K562 (cell line): ENCODE results near the gene CRIM1. TPM values are rescaled to one million over a fixed set of nuclear protein-coding genes. Genes with fewer than 3 reads are reported as not detected.

ENCODE experiments used
- ATAC-seq: fragments of 200-7000 bp; cut with Tn5 transposase; 3 replicates; pipeline ENCODE4 v1.9.1; 2020; ENCODE audit warnings: moderate library complexity
- BruUV-seq: library from RNA; stranded (reverse); fragments of 400-500 nt; replicated peaks from 2 replicates; lab custom pipeline; 2021; lab: Mats Ljungman, UMichigan
- CTCF ChIA-PET: fragments of 300-600 bp; formaldehyde crosslinking; extraction: SDS; loops from one replicate; lab custom pipeline; 2021; ENCODE audit warnings: low intra/inter-chr PET ratio; lab: Yijun Ruan, JAX
- POLR2A ChIA-PET: fragments of 300-600, 350-650 bp; sonication (Branson Sonifier 250); formaldehyde crosslinking; extraction: SDS; loops from one replicate; lab custom pipeline; 2021; ENCODE audit warnings: antibody characterized with exemption, inconsistent platforms; lab: Yijun Ruan, JAX
- DNase-seq, 4 experiments: peaks; one replicate each; pipeline versions ENCODE4 v3.0.0 to v3.0.0-alpha.2; 2011 to 2018; ENCODE audit warnings: low spot score in 3 of 4, mixed read lengths in 3 of 4; ENCODE audit errors: extremely low read depth in 1 of 4
- FAIRE-seq: peaks from 2 replicates; lab custom pipeline; 2011; peaks lifted over from hg19 to GRCh38; lab: Jason Lieb, UNC
- H2AFZ ChIP-seq: 2 replicates; pipeline ENCODE4 v1.6.0; 2011; ENCODE audit warnings: low read depth, low read length, control low read depth, inconsistent platforms
- H3K27ac ChIP-seq: fragments of 200-600 bp; 3 replicates; pipeline ENCODE4 v1.8.0; 2011; ENCODE audit warnings: low read depth, mild to moderate bottlenecking, control low read depth, inconsistent platforms, low read length, moderate library complexity, mixed read lengths; ENCODE audit errors: extremely low read depth
- H3K27me3 ChIP-seq, 2 experiments: fragments of 300-600 bp in 1 of 2; 2 replicates in 1 of 2; 3 replicates in 1 of 2; pipeline versions ENCODE4 v1.6.0 to v1.8.0; 2011; ENCODE audit warnings: inconsistent platforms in 2 of 2, low read length in 2 of 2, mild to moderate bottlenecking in 1 of 2, mixed read lengths in 1 of 2, moderate library complexity in 1 of 2; ENCODE audit not compliant: control insufficient read depth in 2 of 2, insufficient read depth in 2 of 2
- H3K36me3 ChIP-seq: fragments of 300-600 bp; 3 replicates; pipeline ENCODE4 v1.8.0; 2011; ENCODE audit warnings: mild to moderate bottlenecking, low read length, inconsistent platforms; ENCODE audit not compliant: control insufficient read depth, insufficient read depth
- H3K4me1 ChIP-seq, 2 experiments: fragments of 200-600 bp in 1 of 2; replicated peaks in 1 of 2; 2 replicates in 1 of 2; 3 replicates in 1 of 2; pipeline versions ENCODE4 v1.5.1 to v1.8.0; 2011; ENCODE audit warnings: inconsistent platforms in 2 of 2, low read length in 2 of 2, mild to moderate bottlenecking in 1 of 2, mixed read lengths in 1 of 2, moderate library complexity in 1 of 2; ENCODE audit not compliant: control insufficient read depth in 2 of 2, insufficient read depth in 2 of 2
- H3K4me2 ChIP-seq: 2 replicates; pipeline ENCODE4 v1.6.1; 2011; ENCODE audit warnings: low read length, control low read depth, inconsistent platforms, mixed read lengths; ENCODE audit not compliant: insufficient read depth
- H3K4me3 ChIP-seq: fragments of 200-600 bp; sonication (generic), shearing (Covaris generic); 2 replicates; pipeline ENCODE4 v1.5.1; 2016; ENCODE audit warnings: control low read depth, inconsistent platforms
- H3K79me2 ChIP-seq: fragments of 200-600 bp; 3 replicates; pipeline ENCODE4 v1.8.0; 2011; ENCODE audit warnings: low read length, inconsistent platforms; ENCODE audit not compliant: control insufficient read depth, insufficient read depth
- H3K9ac ChIP-seq, 2 experiments: 2 replicates each; pipeline versions ENCODE4 v1.6.0 to v1.6.1; 2011; ENCODE audit warnings: low read depth in 2 of 2, low read length in 2 of 2, control low read depth in 1 of 2, inconsistent platforms in 1 of 2, mild to moderate bottlenecking in 1 of 2, mixed read lengths in 1 of 2; ENCODE audit not compliant: insufficient read depth in 1 of 2
- H3K9me1 ChIP-seq: one replicate; pipeline ENCODE4 v1.6.0; 2011; ENCODE audit warnings: inconsistent platforms, mild to moderate bottlenecking, low read length, moderate library complexity; ENCODE audit not compliant: control insufficient read depth, insufficient read depth
- H3K9me3 ChIP-seq: replicated peaks from 2 replicates; pipeline ENCODE4 v1.5.1; 2011; ENCODE audit warnings: low read depth, low read length, inconsistent platforms; ENCODE audit not compliant: control insufficient read depth, insufficient read depth
- H4K20me1 ChIP-seq: replicated peaks from 2 replicates; pipeline ENCODE4 v1.6.1; 2011; ENCODE audit warnings: low read length, inconsistent platforms, mixed read lengths; ENCODE audit not compliant: control insufficient read depth, insufficient read depth
- CEBPB ChIP-seq: fragments of 450-650 bp; IDR thresholded peaks from 2 replicates; pipeline ENCODE4 v1.6.1; 2016; ENCODE audit warnings: missing genetic modification characterization, missing compliant biosample characterization
- GABPB2 ChIP-seq: fragments of 250-450 bp; sonication (Bioruptor Pico); conservative IDR thresholded peaks from 2 replicates; pipeline ENCODE4 v1.5.1; 2021; ENCODE audit warnings: mild to moderate bottlenecking
- HNRNPH1 ChIP-seq: fragments of 200-400 bp; formaldehyde crosslinking; optimal IDR thresholded peaks from 2 replicates; pipeline ENCODE3; 2017; ENCODE audit warnings: low read depth, mild to moderate bottlenecking, low read length, moderate library complexity
- NFRKB ChIP-seq: fragments of 450-650 bp; IDR thresholded peaks from 2 replicates; pipeline ENCODE4 v1.6.1; 2016; ENCODE audit warnings: low read depth
- PTRF ChIP-seq: fragments of 450-650 bp; IDR thresholded peaks from 2 replicates; pipeline ENCODE4 v1.6.1; 2016; ENCODE audit warnings: mild to moderate bottlenecking, missing genetic modification characterization, missing compliant biosample characterization
- SAP30 ChIP-seq: fragments of 200-600 bp; sonication (generic); IDR thresholded peaks from 2 replicates; pipeline ENCODE4 v1.6.1; 2012; ENCODE audit warnings: borderline replicate concordance, low read depth, mild to moderate bottlenecking, moderate library complexity, low read length, control low read depth, inconsistent platforms; ENCODE audit not compliant: insufficient read depth, poor library complexity, severe bottlenecking
- ZBTB2 ChIP-seq: fragments of 450-650 bp; IDR thresholded peaks from 2 replicates; pipeline ENCODE4 v1.6.1; 2016; ENCODE audit warnings: antibody characterized with exemption
- WGBS: fragments of 100-300 bp; shearing (Covaris generic); methylation state at CpG from one replicate; pipeline ENCODE4 v1.1.6; 2016; ENCODE audit warnings: low coverage, mixed read lengths; ENCODE audit not compliant: insufficient coverage; ENCODE audit errors: missing lambda C conversion rate; 5-methylcytosine and 5-hydroxymethylcytosine counted together
- in situ Hi-C: fragments of 300-500 bp; cut with MboI; formaldehyde crosslinking; loops from 4 replicates; pipeline ENCODE4 v1.15.0; 2018; ENCODE audit warnings: inconsistent platforms, mixed read lengths
- intact Hi-C: fragments of 100-400 bp; cut with micrococcal nuclease; formaldehyde crosslinking; loops from 2 replicates; pipeline ENCODE4 v1.14.2; 2022
- polyA plus RNA-seq, 8 experiments: library from polyadenylated mRNA; depleted of rRNA in 4 of 8; stranded (reverse) in 5 of 8; unstranded in 3 of 8; fragments of >200 nt; fragmentation: Nextera tagmentation in 2 of 8; fragmentation: Illumina TruSeq in 1 of 8; extraction: Ambion mirVana in 2 of 8; extraction: Trizol in 1 of 8; gene quantifications; 2 replicates each; pipeline versions ENCODE4 v1.2.1 to v1.2.3, GENCODE V29; 2011 to 2014; ENCODE audit warnings: inconsistent platforms in 1 of 8, missing spikeins in 1 of 8
- total RNA-seq, 7 experiments: library from RNA; depleted of rRNA in 6 of 7; stranded (reverse); fragments of >200 nt in 6 of 7; fragmentation: Illumina TruSeq in 2 of 7; extraction: Trizol in 2 of 7; gene quantifications; 2 replicates each; pipeline versions ENCODE4 v1.2.1 to v1.2.3, GENCODE V29; 2011 to 2021; ENCODE audit warnings: low replicate concordance in 1 of 7

CRIM1 gene
- total and polyA plus RNA-seq, 9 of the 15 experiments (the other 6 are each of a cell fraction or from before 2014, with no cell fraction given), result 0.01 to 0.36 (median 0.06) TPM; not detected in 1

DNA sequence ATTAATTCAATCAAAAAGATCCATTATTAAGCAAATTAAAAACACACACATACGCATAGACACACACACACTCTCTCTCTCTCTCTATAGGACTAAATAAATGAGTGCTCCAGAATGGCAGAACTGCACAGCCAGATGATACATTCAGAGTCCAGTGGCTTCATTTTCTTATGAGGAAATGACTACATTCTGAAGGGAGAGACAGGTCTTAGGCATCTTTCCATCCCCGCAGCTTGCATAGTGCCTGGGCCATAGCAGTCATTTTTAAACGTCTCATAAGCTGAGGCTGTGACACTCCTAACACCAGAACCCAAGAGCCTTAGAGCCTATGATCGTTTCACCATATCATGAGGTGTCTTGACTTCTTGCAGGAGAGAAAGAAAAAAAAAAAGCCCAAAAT lies 211.3 kb downstream of the CRIM1 start:
- no peak overlapping the region for H2AFZ ChIP-seq
- intact Hi-C loops (no loop called here), in situ Hi-C loops (no loop called here)
- WGBS, result 83% methylated on average over 3 of the region's 4 CpGs
- no peaks in the 10 kb centered on the region for H3K9me1 ChIP-seq
- no peaks in the 10 kb centered on the region for H3K9me3 ChIP-seq
- no peaks in the 10 kb centered on the region for H3K79me2 ChIP-seq
- FAIRE-seq (no peak), ATAC-seq (no peak), DNase-seq (no peak)
- BruUV-seq, result no TSS peak
- H4K20me1 ChIP-seq, result no peaks in the 10 kb centered on the region
- no peak overlapping the region for H3K4me3 ChIP-seq
- no peak overlapping the region for H3K27ac ChIP-seq
- TF ChIP-seq NFRKB, result no peak
- no peak for TF ChIP-seq ZBTB2
- TF ChIP-seq HNRNPH1, result no peak
- TF ChIP-seq CEBPB, result no peak
- no peak for TF ChIP-seq SAP30
- TF ChIP-seq PTRF (tag), result no peak
- no peak for TF ChIP-seq GABPB2 (CRISPR knock-in tag)
- no peaks in the 10 kb centered on the region for H3K27me3 ChIP-seq
- H3K4me1 ChIP-seq, result no peaks in the 10 kb centered on the region; a peak in 1 of 5 replicates
- no peak overlapping the region for H3K4me2 ChIP-seq
- H3K36me3 ChIP-seq, result peaks cover 11% of the 10 kb centered on the region
- no peak overlapping the region for H3K9ac ChIP-seq
- CTCF ChIA-PET, result no interaction called here
- POLR2A ChIA-PET, result interaction anchor here (1.2 kb wide), 1 partner anchor 24 kb away, joined by 3 read pairs; no protein-coding TSS in a partner anchor
